Heart left ventricle (tissue), 16 donors: ENCODE data around the gene PRR23C. TPM values are rescaled to one million over a fixed set of nuclear protein-coding genes. Genes with fewer than 3 reads are reported as not detected.
"Not testable (repeated sequence)": the region's sequence is repeated elsewhere in the genome, so short reads cannot be mapped to it uniquely, and the experiment has no call there.

Source experiments
- ATAC-seq, 4 donors: fragments of 200-7000 bp; cut with Tn5 transposase; one replicate each; pipeline ENCODE4 v1.9.1; 2020 to 2022; ENCODE audit warnings: moderate library complexity in 4 of 4, mild to moderate bottlenecking in 3 of 4, moderate number of reproducible peaks in 1 of 4
- DNase-seq, 5 donors: peaks; one replicate each; pipeline ENCODE4 v3.0.0-alpha.2; 2020
- H3K27ac ChIP-seq, 12 donors: fragments of 200-600 bp; sonication (generic) in 4 of 12; one replicate each; pipeline versions ENCODE4 v1.5.0 to v1.8.0; 2016 to 2022; ENCODE audit warnings: mild to moderate bottlenecking in 2 of 12
- H3K27me3 ChIP-seq, 9 donors: fragments of 200-600 bp; sonication (generic) in 2 of 9; one replicate each; pipeline versions ENCODE4 v1.5.1 to v1.8.0; 2016 to 2022; ENCODE audit warnings: mild to moderate bottlenecking in 3 of 9
- H3K36me3 ChIP-seq, 9 donors: fragments of 200-600 bp; sonication (generic) in 2 of 9; one replicate each; pipeline versions ENCODE4 v1.5.0 to v1.8.0; 2018 to 2022; ENCODE audit warnings: mild to moderate bottlenecking in 2 of 9
- H3K4me1 ChIP-seq, 12 donors: fragments of 200-600 bp; sonication (generic) in 4 of 12; one replicate each; pipeline versions ENCODE4 v1.5.0 to v1.8.0; 2016 to 2022; ENCODE audit warnings: mild to moderate bottlenecking in 3 of 12
- H3K4me3 ChIP-seq, 12 donors: fragments of 200-600 bp; sonication (generic) in 4 of 12; one replicate each; pipeline versions ENCODE4 v1.5.0 to v1.8.0; 2017 to 2022; ENCODE audit warnings: mild to moderate bottlenecking in 9 of 12, moderate library complexity in 4 of 12
- H3K9me3 ChIP-seq, 12 donors: fragments of 200-600 bp; sonication (generic) in 4 of 12; one replicate each; pipeline versions ENCODE4 v1.5.0 to v1.8.0; 2016 to 2022; ENCODE audit warnings: mild to moderate bottlenecking in 1 of 12
- CTCF ChIP-seq, 12 donors: fragments of 200-600 bp; sonication (generic) in 4 of 12; IDR thresholded peaks; one replicate each; pipeline versions ENCODE4 v1.5.0 to v1.8.0; 2018 to 2022; ENCODE audit warnings: antibody characterized with exemption in 12 of 12, mild to moderate bottlenecking in 5 of 12
- POLR2A ChIP-seq, 2 donors: fragments of 450-650 bp; IDR thresholded peaks; one replicate each; pipeline ENCODE4 v1.6.1; 2017; ENCODE audit warnings: antibody characterized with exemption in 2 of 2, mild to moderate bottlenecking in 2 of 2, moderate library complexity in 2 of 2
- WGBS, 4 donors: extraction: QIAGEN DNeasy Blood & Tissue Kit in 2 of 4; methylation state at CpG; one replicate each; pipeline versions ENCODE4 v1.1.5 to v1.1.7; 2013 to 2018; 5-methylcytosine and 5-hydroxymethylcytosine counted together
- intact Hi-C, 10 donors: fragments of 100-400 bp; cut with DNase I; formaldehyde crosslinking; loops; one replicate each; pipeline versions ENCODE4 v1.11.1 to v1.14.2; 2022
- polyA plus RNA-seq, 2 donors: library from polyadenylated mRNA; stranded (reverse); fragments of 200-250 nt; gene quantifications; one replicate each; pipeline ENCODE4 v1.2.3, GENCODE V29; 2013
- total RNA-seq, 9 donors: library from RNA; depleted of rRNA in 2 of 9; stranded (reverse); fragments of >200 nt in 2 of 9; fragmentation: NEBNext Ultra II Directional in 3 of 9; extraction: Animal tissue kit (Norgen Biotek cat#: 25700) in 3 of 9; gene quantifications; one replicate each; pipeline versions ENCODE4 v1.1.0 to v1.2.4, GENCODE V29; 2016 to 2023
- donor health status: ischemic (EF 13 %, LVEDD 7.1; RV severe dilation, severe dysfunction).
- donor health status: healthy with polysubstance abuse.
- donor health status: DM: no; HTN: yes; CAD: no.
- donor health status: DM: no; HTN: no; CAD: no.
- donor health status: ischemic (EF 25% LVEDD 6.9; RV normal size, moderate dysfunction).
- donor health status: ischemic (EF 25% LVEDD 5.7; RV mildly dilated, moderate dysfunction).
- donor health status: healthy.
- donor health status: DM: yes; HTN: yes; CAD: no.
- donor health status: ischemic (EF 35%, LVEDD 5.7; RV mildly dilated, moderate dysfunction).
- donor health status: nonischemic (EF 11% LVEDD 7.7; RV severe dilation, severe dysfunction).
- donor health status: DM: yes; HTN: yes; CAD: no.
- donor health status: PGD.
- donor health status: ischemic (EF 29% LVEDD 5.4; RV normal size, mild dysfunction).
- donor health status: nonischemic (EF 23%, LVEDD 6.1; RV moderate dilation, normal function).

The PRR23C gene
- total and polyA plus RNA-seq, 11 donors = not detected

DNA sequence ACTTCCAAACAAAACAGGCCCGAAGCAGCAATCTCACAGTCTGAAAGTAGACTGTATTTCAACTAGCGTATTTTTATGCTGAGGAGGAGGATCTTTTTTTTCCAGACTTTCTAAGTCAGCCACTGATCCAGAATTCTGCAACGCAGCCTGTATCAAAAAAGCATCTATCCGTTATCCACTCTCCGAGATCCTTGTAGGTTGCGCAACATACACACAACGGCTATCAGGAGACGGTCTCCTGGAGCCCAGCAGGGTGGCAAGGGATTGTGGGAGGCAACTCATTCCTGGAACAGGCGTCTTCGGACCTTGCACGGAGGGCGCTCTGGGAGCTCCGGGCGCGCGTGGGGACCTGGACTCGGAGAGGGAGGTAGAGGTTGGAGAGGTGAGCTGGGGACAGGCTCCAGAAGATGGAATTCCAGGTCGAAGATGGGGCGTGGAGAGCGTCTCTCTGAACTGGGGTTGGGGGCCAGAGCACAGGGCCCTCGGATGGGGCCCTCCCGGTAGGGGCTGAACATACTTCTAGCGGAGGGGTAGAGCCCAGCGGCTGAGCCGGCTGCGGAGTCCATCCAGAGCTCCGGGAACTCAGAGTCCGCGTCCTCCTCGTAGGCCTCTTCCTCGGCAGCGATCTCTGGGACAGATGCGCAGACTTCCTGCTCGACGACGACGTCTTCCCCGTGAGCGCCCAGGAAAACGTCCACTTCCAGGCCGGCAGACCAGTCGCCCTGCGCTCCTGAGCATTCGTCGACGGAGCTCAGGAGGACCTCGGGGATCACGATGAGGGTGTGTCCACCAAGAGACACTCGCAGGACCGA, 932 bp downstream of the PRR23C start:
- Histone ChIP-seq H3K4me3 (no peak overlapping the region), H3K27me3 (peaks cover 0 to 27% (median 8%) of the 10 kb centered on the region in 9 donors), H3K9me3 (peaks cover 0 to 16% (median 2%) of the 10 kb centered on the region in 12 donors), H3K36me3 (no peaks in the 10 kb centered on the region), H3K4me1 (no peaks in the 10 kb centered on the region), H3K27ac (no peak overlapping the region)
- intact Hi-C loops = no loop called here
- TF ChIP-seq CTCF (IDR thresholded peaks at IDR 0.05) = no peak
- ATAC-seq (no peak), DNase-seq (no peak)
- WGBS, 4 donors = 63 to 88% (median 73%) methylated on average over 30 to 50 of the region's 50 CpGs

DNA sequence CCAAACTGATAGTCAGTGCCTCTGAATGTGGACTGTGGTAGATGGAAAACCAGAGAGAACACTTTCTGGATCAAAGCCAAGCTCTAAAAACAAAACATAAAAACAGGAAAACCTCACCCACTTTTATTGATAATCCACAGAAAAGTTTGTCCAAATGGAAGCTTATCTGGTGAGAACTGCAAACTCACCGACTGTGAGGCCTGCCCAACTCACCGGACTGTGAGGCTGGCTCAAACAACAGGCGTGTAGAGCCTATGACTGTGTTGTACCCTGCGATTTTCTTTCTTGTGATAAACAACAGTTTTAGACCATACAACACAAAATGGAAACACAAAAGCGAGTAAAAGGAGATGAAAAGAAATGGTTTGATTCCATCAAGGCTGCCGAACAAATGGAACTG, 7.2 kb downstream of the PRR23C start:
- H3K9me3 ChIP-seq = peaks cover 0 to under 1% (median 0%) of the 10 kb centered on the region in 12 donors
- TF ChIP-seq POLR2A (IDR thresholded peaks at IDR 0.05) (no peak), CTCF (IDR thresholded peaks at IDR 0.05) (no peak)
- H3K36me3 ChIP-seq = no peaks in the 10 kb centered on the region
- WGBS, 4 donors = 61 to 73% (median 67%) methylated on average over 6 of the region's 6 CpGs
- peaks cover 0 to 11% (median 0%) of the 10 kb centered on the region in 9 donors for H3K27me3 ChIP-seq
- H3K27ac ChIP-seq = no peak overlapping the region
- ATAC-seq (no peak), DNase-seq (no peak)
- H3K4me3 ChIP-seq = no peak overlapping the region
- intact Hi-C loops = no loop called here
- no peaks in the 10 kb centered on the region for H3K4me1 ChIP-seq

- TF ChIP-seq POLR2A (IDR thresholded peaks at IDR 0.05) (no peak), CTCF (IDR thresholded peaks at IDR 0.05) (no peak)
- H3K4me1 ChIP-seq = no peaks in the 10 kb centered on the region
- WGBS, 4 donors = 47 to 76% (median 70%) methylated on average over 2 of the region's 2 CpGs
- H3K27ac ChIP-seq = no peak overlapping the region
- DNase-seq (no peak), ATAC-seq (no peak)
- H3K4me3 ChIP-seq = no peak overlapping the region
- H3K27me3 ChIP-seq = no peaks in the 10 kb centered on the region
- peaks cover 0 to 25% (median 14%) of the 10 kb centered on the region in 12 donors for H3K9me3 ChIP-seq
- intact Hi-C loops = no loop called here
- H3K36me3 ChIP-seq = no peaks in the 10 kb centered on the region
Measured at GRCh38 chr3:139032326-139033002, 12.2 kb downstream of the PRR23C start.

DNA sequence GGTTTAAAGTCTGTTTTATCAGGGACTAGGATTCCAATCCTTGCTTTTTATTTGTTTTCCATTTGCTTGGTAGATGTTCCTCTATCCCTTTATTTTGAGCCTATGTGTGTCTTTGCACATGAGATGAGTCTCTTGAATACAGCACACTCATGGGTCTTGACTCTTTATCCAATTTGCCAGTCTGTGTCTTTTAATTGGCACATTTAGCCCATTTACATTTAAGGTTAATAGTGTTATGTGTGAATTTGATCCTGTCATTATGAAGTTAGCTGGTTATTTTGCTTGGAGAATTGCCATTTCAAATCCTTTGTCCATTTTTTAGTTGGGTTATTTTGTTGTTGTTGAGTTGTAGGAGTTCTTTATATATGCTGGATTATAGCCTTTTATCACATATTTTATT, 14.1 kb downstream of the PRR23C start:
- intact Hi-C loops, ATAC-seq, H3K27ac ChIP-seq, H3K27me3 ChIP-seq, H3K4me1 ChIP-seq, H3K36me3 ChIP-seq, H3K4me3 ChIP-seq, DNase-seq: not testable (repeated sequence)
- H3K9me3 ChIP-seq = peaks cover 0 to 28% (median 14%) of the 10 kb centered on the region in 12 donors
